Purkinje cell (primary cell): ENCODE data around the gene ZNF93. TPM values are rescaled to one million over a fixed set of nuclear protein-coding genes. Genes with fewer than 3 reads are reported as not detected.

ENCODE experiments used
- polyA plus RNA-seq: library from polyadenylated mRNA; unstranded; fragments of >200 nt; fragmentation: Nextera tagmentation; gene quantifications from 2 replicates; pipeline ENCODE4 v1.2.1, GENCODE V29; 2014

ZNF93 gene
- polyA plus RNA-seq, result 2.1 and 8.5 TPM in 2 replicates

GRCh38 chr19:19900729-19901444, at the start of gene ZNF93:
Gene ZNF93, plus strand, starts transcription at chr19:19900946. Its CDS starts 143 bp downstream, at chr19:19901089.

GRCh38 chr19:19865750-19866610, 34.8 kb upstream of the ZNF93 start, which contains the start of gene ZNF253:
Gene ZNF253, plus strand, starts transcription at chr19:19865882. Its CDS starts 115 bp downstream, at chr19:19865997.

Other genes starting within 250 kb of the ZNF93 start
- gene ATP13A1, start 237.3 kb upstream of the ZNF93 start, polyA plus RNA-seq, result 4.0 and 5.4 TPM in 2 replicates
- 3.6 and 9.1 TPM in 2 replicates for gene ZNF101, start 232.1 kb upstream of the ZNF93 start, polyA plus RNA-seq
- 3.0 and 7.6 TPM in 2 replicates for gene ZNF14, start 167.8 kb upstream of the ZNF93 start, polyA plus RNA-seq
- gene ZNF506, start 79.2 kb upstream of the ZNF93 start, polyA plus RNA-seq, result 28.5 and 42.8 TPM in 2 replicates
- 14.0 and 32.8 TPM in 2 replicates for gene ZNF253, start 35.1 kb upstream of the ZNF93 start, polyA plus RNA-seq
- 23.3 and 31.9 TPM in 2 replicates for gene ZNF682, start 138.6 kb downstream of the ZNF93 start, polyA plus RNA-seq
- gene ZNF90, start 177.1 kb downstream of the ZNF93 start, polyA plus RNA-seq, result 0.46 TPM in 1 of 2 replicates, not detected in the other